ENCODE results near the gene FLNB.

FLNB gene

GRCh38 chr3:58059349-58060321 is 51.4 kb downstream of the FLNB start (continued):
- TF ChIP-seq ZNF488 (tag by site-specific recombination; IDR thresholded peaks at IDR 0.05) (no peak), ZNF549 (tag by site-specific recombination; IDR thresholded peaks at IDR 0.05) (no peak), ZNF16 (tag by site-specific recombination; IDR thresholded peaks at IDR 0.05; ENCODE audit: low read depth) (no peak), PATZ1 (tag by site-specific recombination; IDR thresholded peaks at IDR 0.05) (peak; percentile 48; the same call in 1 of the 2 replicates), ELK4 (IDR thresholded peaks at IDR 0.05; ENCODE audit: borderline replicate concordance, low read depth, low read length) (peak; percentile 72), ZNF221 (tag by site-specific recombination; IDR thresholded peaks at IDR 0.05; ENCODE audit: borderline replicate concordance) (no peak), ZNF664 (tag by site-specific recombination; IDR thresholded peaks at IDR 0.05) (0 out of 2 replicates have a peak, but pooled peaks have one; percentile 4), ZNF146 (tag by site-specific recombination; IDR thresholded peaks at IDR 0.05) (no peak), ZEB2 (tag by site-specific recombination; IDR thresholded peaks at IDR 0.05) (peak; percentile 81), ZNF112 (tag by site-specific recombination; IDR thresholded peaks at IDR 0.05) (no peak), ZFHX2 (tag by site-specific recombination; conservative IDR thresholded peaks at IDR 0.05) (peak; percentile 51), ZNF132 (tag by site-specific recombination; IDR thresholded peaks at IDR 0.05; ENCODE audit: borderline replicate concordance) (no peak), SP7 (tag by site-specific recombination; IDR thresholded peaks at IDR 0.05) (peak; percentile 76), SP2 (tag by site-specific recombination; IDR thresholded peaks at IDR 0.05) (no peak), ZNF610 (tag by site-specific recombination; IDR thresholded peaks at IDR 0.05; ENCODE audit: borderline replicate concordance) (no peak), ZNF518A (tag by site-specific recombination; conservative IDR thresholded peaks at IDR 0.05; ENCODE audit: low read depth) (no peak; the same call in 1 of the 2 replicates), REST (tag by site-specific recombination; IDR thresholded peaks at IDR 0.05) (peak; percentile 50), ZSCAN16 (tag by site-specific recombination; IDR thresholded peaks at IDR 0.05) (no peak), ZNF837 (tag by site-specific recombination; IDR thresholded peaks at IDR 0.05) (no peak), ZNF692 (tag by site-specific recombination; IDR thresholded peaks at IDR 0.05) (0 out of 2 replicates have a peak, but pooled peaks have one; percentile 36), PRDM6 (tag by site-specific recombination; IDR thresholded peaks at IDR 0.05) (peak; percentile 55; the same call in 1 of the 2 replicates), ZNF585B (tag by site-specific recombination; IDR thresholded peaks at IDR 0.05) (no peak)

Measured in HEK293 (cell line).